Hindlimb muscle (tissue), 1 donor: Measurements from ENCODE around the gene CDH22. TPM values are rescaled to one million over a fixed set of nuclear protein-coding genes. Genes with fewer than 3 reads are reported as not detected.

Experiments used
- DNase-seq: peaks from one replicate; pipeline ENCODE4 v3.0.0-alpha.2; 2013
- polyA plus RNA-seq: library from polyadenylated mRNA; unstranded; fragments of 120-200 nt; gene quantifications from one replicate; pipeline ENCODE4 v1.2.1, GENCODE V29; 2013; ENCODE audit not compliant: insufficient read length

CDH22 gene
- polyA plus RNA-seq, 1 donor: 0.35 TPM

- DNase-seq: no peak
Observed at GRCh38 chr20:46214824-46215488, 93.3 kb downstream of the CDH22 start.

- DNase-seq: no peak
Observed at GRCh38 chr20:46213946-46214823, 94.1 kb downstream of the CDH22 start.

GRCh38 chr20:46212876-46213275 lies 95.4 kb downstream of the CDH22 start:
- DNase-seq: no peak

- DNase-seq: no peak
Observed at GRCh38 chr20:46212252-46212651, 96.0 kb downstream of the CDH22 start.

- DNase-seq: no peak
Observed at GRCh38 chr20:46211331-46211722, 97.0 kb downstream of the CDH22 start.

- no peak for DNase-seq
Observed at GRCh38 chr20:46210672-46211330, 97.5 kb downstream of the CDH22 start.

- no peak for DNase-seq
Observed at GRCh38 chr20:46209930-46210671, 98.2 kb downstream of the CDH22 start.

- no peak for DNase-seq
Observed at GRCh38 chr20:46207793-46208192, 100.5 kb downstream of the CDH22 start.

- no peak for DNase-seq
Observed at GRCh38 chr20:46206992-46207549, 101.2 kb downstream of the CDH22 start.

GRCh38 chr20:46206025-46206424 lies 102.3 kb downstream of the CDH22 start:
- DNase-seq: peak; percentile 30

- no peak for DNase-seq
Observed at GRCh38 chr20:46205349-46205748, 102.9 kb downstream of the CDH22 start.

GRCh38 chr20:46204594-46205186 lies 103.6 kb downstream of the CDH22 start:
- peak; percentile 51 for DNase-seq

GRCh38 chr20:46203510-46203837 lies 104.8 kb downstream of the CDH22 start:
- no peak for DNase-seq

GRCh38 chr20:46202766-46203509 lies 105.4 kb downstream of the CDH22 start:
- DNase-seq: peak; percentile 41

GRCh38 chr20:46200582-46201570 lies 107.4 kb downstream of the CDH22 start:
- no peak for DNase-seq

GRCh38 chr20:46199198-46199597 lies 109.1 kb downstream of the CDH22 start:
- no peak for DNase-seq

- no peak for DNase-seq
Observed at GRCh38 chr20:46196990-46197389, 111.3 kb downstream of the CDH22 start.

- no peak for DNase-seq
Observed at GRCh38 chr20:46195264-46196036, 112.8 kb downstream of the CDH22 start.

- DNase-seq: no peak
Observed at GRCh38 chr20:46194409-46194808, 113.9 kb downstream of the CDH22 start.
